Osteoblast (primary cell): ENCODE results near the gene MLN. TPM values are rescaled to one million over a fixed set of nuclear protein-coding genes. Genes with fewer than 3 reads are reported as not detected.

Experiments used
- DNase-seq: peaks from one replicate; pipeline ENCODE4 v3.0.0; 2011; ENCODE audit warnings: low spot score, mixed read lengths; ENCODE audit not compliant: insufficient read length; ENCODE audit errors: missing footprints
- H2AFZ ChIP-seq: 2 replicates; pipeline ENCODE4 v1.6.0; 2011; ENCODE audit warnings: mild to moderate bottlenecking, low read length
- H3K27ac ChIP-seq: 2 replicates; pipeline ENCODE4 v1.5.1; 2011; ENCODE audit warnings: mild to moderate bottlenecking, low read depth, low read length, moderate library complexity
- H3K27me3 ChIP-seq: 2 replicates; pipeline ENCODE4 v1.6.0; 2012; ENCODE audit warnings: mild to moderate bottlenecking, control low read depth, inconsistent platforms, low read length, moderate library complexity; ENCODE audit not compliant: insufficient read depth
- H3K36me3 ChIP-seq: 2 replicates; pipeline ENCODE4 v1.5.1; 2011; ENCODE audit warnings: mild to moderate bottlenecking, low read length, control low read depth, moderate library complexity; ENCODE audit not compliant: insufficient read depth
- H3K4me1 ChIP-seq: 2 replicates; pipeline ENCODE4 v1.5.1; 2011; ENCODE audit warnings: mild to moderate bottlenecking, low read length, control low read depth, moderate library complexity; ENCODE audit not compliant: insufficient read depth
- H3K4me2 ChIP-seq: 2 replicates; pipeline ENCODE4 v1.6.0; 2011; ENCODE audit warnings: mild to moderate bottlenecking, low read length; ENCODE audit not compliant: insufficient read depth
- H3K4me3 ChIP-seq: fragments of 200-600 bp; sonication (generic); 3 replicates; pipeline ENCODE4 v1.5.1; 2012; ENCODE audit warnings: mild to moderate bottlenecking, low read length, inconsistent platforms; ENCODE audit not compliant: insufficient read depth
- H3K79me2 ChIP-seq: 2 replicates; pipeline ENCODE4 v1.6.0; 2012; ENCODE audit warnings: mild to moderate bottlenecking, low read length, control low read depth, inconsistent platforms; ENCODE audit not compliant: insufficient read depth
- H3K9me3 ChIP-seq: 2 replicates; pipeline ENCODE4 v1.5.1; 2011; ENCODE audit warnings: low read depth, low read length, control low read depth
- H4K20me1 ChIP-seq: 2 replicates; pipeline ENCODE4 v1.6.0; 2012; ENCODE audit warnings: mild to moderate bottlenecking, low read length, control low read depth; ENCODE audit not compliant: insufficient read depth
- total RNA-seq: library from RNA; depleted of rRNA; stranded (reverse); fragments of >200 nt; gene quantifications from 2 replicates; pipeline ENCODE4 v1.2.3, GENCODE V29; 2012
- TF ChIP-seq, protein P1 (sequence below): IDR thresholded peaks from 2 replicates; pipeline ENCODE4 v1.5.1; 2011; ENCODE audit warnings: mild to moderate bottlenecking, low read depth, low read length, moderate library complexity; ENCODE audit errors: extremely low read depth

Gene MLN
- total RNA-seq, 1 donor, result not detected

DNA sequence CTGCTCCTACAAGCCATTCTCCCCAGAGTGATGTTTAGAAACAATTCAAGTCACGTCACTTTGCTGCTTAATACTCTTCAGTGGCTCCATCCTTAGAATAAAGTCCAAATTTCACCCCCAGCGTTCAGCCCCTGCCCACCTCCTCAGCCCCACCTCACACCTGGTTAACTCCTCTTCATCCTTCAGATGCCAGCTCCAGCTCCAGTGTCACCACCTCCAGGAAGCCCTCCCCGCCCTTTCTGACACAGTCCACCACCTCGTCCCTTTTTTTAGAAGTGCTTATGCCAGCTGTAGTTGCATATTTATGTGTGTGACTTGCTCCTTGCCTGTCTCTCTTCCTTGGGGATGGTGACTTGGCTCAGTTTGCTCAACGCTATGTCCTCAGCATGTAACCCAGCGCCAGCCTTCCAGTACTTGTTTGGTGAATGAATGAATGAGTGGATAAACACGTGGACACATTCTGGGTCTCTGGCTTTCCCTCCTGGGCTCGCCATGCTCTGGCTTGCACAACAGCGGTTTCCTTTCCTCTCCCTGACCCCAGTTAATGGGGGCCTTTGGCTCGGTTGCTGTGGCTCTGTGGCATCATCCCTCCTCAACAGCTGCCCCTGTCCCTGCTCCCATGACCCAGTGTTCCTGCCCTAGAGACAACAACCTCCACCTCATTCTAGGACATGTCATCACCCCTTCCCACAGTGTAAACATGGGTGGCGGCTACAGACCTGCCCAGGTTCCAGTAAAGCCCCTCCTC lies 53.4 kb downstream of the MLN start:
- H3K27ac ChIP-seq, result no peak overlapping the region
- TF ChIP-seq, protein P1, sequence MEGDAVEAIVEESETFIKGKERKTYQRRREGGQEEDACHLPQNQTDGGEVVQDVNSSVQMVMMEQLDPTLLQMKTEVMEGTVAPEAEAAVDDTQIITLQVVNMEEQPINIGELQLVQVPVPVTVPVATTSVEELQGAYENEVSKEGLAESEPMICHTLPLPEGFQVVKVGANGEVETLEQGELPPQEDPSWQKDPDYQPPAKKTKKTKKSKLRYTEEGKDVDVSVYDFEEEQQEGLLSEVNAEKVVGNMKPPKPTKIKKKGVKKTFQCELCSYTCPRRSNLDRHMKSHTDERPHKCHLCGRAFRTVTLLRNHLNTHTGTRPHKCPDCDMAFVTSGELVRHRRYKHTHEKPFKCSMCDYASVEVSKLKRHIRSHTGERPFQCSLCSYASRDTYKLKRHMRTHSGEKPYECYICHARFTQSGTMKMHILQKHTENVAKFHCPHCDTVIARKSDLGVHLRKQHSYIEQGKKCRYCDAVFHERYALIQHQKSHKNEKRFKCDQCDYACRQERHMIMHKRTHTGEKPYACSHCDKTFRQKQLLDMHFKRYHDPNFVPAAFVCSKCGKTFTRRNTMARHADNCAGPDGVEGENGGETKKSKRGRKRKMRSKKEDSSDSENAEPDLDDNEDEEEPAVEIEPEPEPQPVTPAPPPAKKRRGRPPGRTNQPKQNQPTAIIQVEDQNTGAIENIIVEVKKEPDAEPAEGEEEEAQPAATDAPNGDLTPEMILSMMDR, result no peak
- peaks cover 24% of the 10 kb centered on the region for H3K4me1 ChIP-seq
- no peaks in the 10 kb centered on the region for H3K36me3 ChIP-seq
- no peaks in the 10 kb centered on the region for H3K27me3 ChIP-seq
- no peaks in the 10 kb centered on the region for H4K20me1 ChIP-seq
- H3K9me3 ChIP-seq, result no peaks in the 10 kb centered on the region
- H3K79me2 ChIP-seq, result no peaks in the 10 kb centered on the region
- DNase-seq, result peak; percentile 90
- H2AFZ ChIP-seq, result no peak overlapping the region
- H3K4me2 ChIP-seq, result peak overlapping the region; percentile 49
- no peak overlapping the region for H3K4me3 ChIP-seq

DNA sequence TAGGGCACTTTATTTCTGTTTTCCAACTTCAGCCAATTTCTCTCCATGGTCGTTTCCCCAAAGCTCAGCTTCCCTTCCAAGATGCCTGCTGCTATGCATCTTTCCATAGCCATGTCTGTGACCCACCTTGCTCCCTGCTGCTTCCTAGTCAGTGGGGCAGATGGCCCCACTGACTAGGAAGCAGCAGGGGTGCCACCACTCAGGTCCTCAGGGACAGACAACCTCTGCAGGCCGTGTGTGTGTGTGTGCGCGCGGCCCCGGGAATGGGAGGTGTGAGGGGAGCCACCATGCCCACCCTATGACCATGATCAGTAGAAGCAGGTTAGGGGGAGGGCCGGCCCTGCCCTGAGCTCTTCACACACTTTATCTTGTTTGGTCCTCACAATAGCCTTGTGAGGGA lies 54.4 kb downstream of the MLN start:
- Histone ChIP-seq H3K4me2 (no peak overlapping the region), H2AFZ (no peak overlapping the region), H3K36me3 (no peaks in the 10 kb centered on the region), H3K27me3 (no peaks in the 10 kb centered on the region), H3K79me2 (no peaks in the 10 kb centered on the region), H3K9me3 (no peaks in the 10 kb centered on the region), H3K4me3 (no peak overlapping the region), H3K4me1 (peaks cover 24% of the 10 kb centered on the region), H3K27ac (no peak overlapping the region), H4K20me1 (no peaks in the 10 kb centered on the region)
- peak; percentile 32 for DNase-seq
- TF ChIP-seq, protein P1, result no peak

DNA sequence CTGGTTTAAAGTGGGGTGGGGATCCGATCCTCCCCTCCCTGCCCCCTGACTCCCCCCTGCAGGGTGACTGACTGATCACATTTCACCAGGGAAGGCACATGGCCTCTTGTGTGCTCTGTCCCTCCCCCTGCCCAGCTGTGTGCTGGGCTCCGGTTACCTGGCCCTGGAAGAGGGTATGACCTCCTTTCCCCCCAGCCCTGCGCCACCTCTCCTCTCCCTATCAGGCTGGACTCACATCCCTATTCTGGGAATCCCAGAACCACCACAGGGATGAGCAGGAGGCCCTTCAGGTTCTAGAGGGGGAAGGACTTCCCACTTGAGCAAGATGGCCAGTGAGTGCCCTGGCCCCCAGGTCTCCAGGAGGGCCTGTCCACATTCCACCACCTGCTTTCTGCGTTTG lies 55.0 kb downstream of the MLN start:
- no peaks in the 10 kb centered on the region for H4K20me1 ChIP-seq
- no peaks in the 10 kb centered on the region for H3K9me3 ChIP-seq
- H2AFZ ChIP-seq, result no peak overlapping the region
- TF ChIP-seq, protein P1, result no peak
- H3K36me3 ChIP-seq, result no peaks in the 10 kb centered on the region
- H3K4me2 ChIP-seq, result no peak overlapping the region
- peaks cover 24% of the 10 kb centered on the region for H3K4me1 ChIP-seq
- DNase-seq, result peak; percentile 54
- H3K27ac ChIP-seq, result no peak overlapping the region
- no peaks in the 10 kb centered on the region for H3K79me2 ChIP-seq
- no peaks in the 10 kb centered on the region for H3K27me3 ChIP-seq
- H3K4me3 ChIP-seq, result no peak overlapping the region

DNA sequence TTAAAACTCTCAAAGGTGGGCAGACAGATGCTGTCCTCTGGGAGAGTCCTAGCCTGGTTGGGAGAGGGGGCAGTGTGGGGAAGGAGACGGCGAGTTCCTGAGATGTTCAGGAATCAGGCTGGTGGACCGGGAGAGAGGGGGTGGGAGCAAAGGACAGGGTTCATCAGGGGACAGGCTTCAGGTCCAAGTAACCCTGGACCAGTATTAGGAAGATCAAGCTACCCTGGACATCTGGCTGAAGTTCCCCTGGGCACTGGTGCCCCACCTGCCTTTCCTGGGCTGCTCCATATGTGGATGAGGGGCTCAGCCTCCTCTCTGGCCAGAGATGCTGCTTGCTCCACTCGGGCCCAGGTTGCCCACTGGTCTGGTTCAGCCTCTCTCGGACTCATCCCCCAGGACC lies 56.0 kb downstream of the MLN start:
- Histone ChIP-seq H3K4me3 (no peak overlapping the region), H3K4me1 (peaks cover 24% of the 10 kb centered on the region), H3K27me3 (peaks cover 5% of the 10 kb centered on the region), H3K4me2 (no peak overlapping the region), H2AFZ (no peak overlapping the region), H3K36me3 (no peaks in the 10 kb centered on the region), H4K20me1 (no peaks in the 10 kb centered on the region), H3K9me3 (no peaks in the 10 kb centered on the region), H3K27ac (no peak overlapping the region), H3K79me2 (no peaks in the 10 kb centered on the region)
- no peak for DNase-seq
- TF ChIP-seq, protein P1, result no peak
